ENCODE data around the gene SPG21.

- TF ChIP-seq POLR2AphosphoS5 (IDR thresholded peaks at IDR 0.05; ENCODE audit: low read depth, low read length) (no peak), POLR2A (IDR thresholded peaks at IDR 0.05; ENCODE audit: low read depth, low read length) (no peak)
These were observed 58.8 kb downstream of the SPG21 start for GRCh38 chr15:64930778-64931371.
